CD8-positive, alpha-beta memory T cell (primary cell): ENCODE results near the gene CELF4. TPM values are rescaled to one million over a fixed set of nuclear protein-coding genes. Genes with fewer than 3 reads are reported as not detected.

ENCODE experiments used
- CTCF ChIA-PET: fragments of 350-600 bp; sonication (Branson Sonifier 250); formaldehyde crosslinking; loops from one replicate; lab custom pipeline; 2021; ENCODE audit warnings: antibody characterized with exemption; lab: Charles Lee
- POLR2A ChIA-PET: fragments of 350-600 bp; sonication (Branson Sonifier 250); formaldehyde crosslinking; loops from one replicate; lab custom pipeline; 2021; ENCODE audit warnings: antibody characterized with exemption; lab: Charles Lee
- DNase-seq, 5 donors: peaks; one replicate each; pipeline versions ENCODE4 v3.0.0 to v3.0.0-alpha.2; 2020 to 2022; ENCODE audit warnings: mixed read lengths in 1 of 5
- H3K27ac ChIP-seq: one replicate; pipeline ENCODE4 v1.7.0; 2013; ENCODE audit warnings: low read depth, mild to moderate bottlenecking, low read length, moderate library complexity
- H3K27me3 ChIP-seq: 2 replicates; pipeline ENCODE4 v1.7.0; 2013; ENCODE audit warnings: low read length, mild to moderate bottlenecking; ENCODE audit not compliant: insufficient read depth, poor library complexity, severe bottlenecking
- H3K36me3 ChIP-seq: 2 replicates; pipeline ENCODE4 v1.7.0; 2013; ENCODE audit warnings: mild to moderate bottlenecking, low read length, moderate library complexity; ENCODE audit not compliant: insufficient read depth
- H3K4me1 ChIP-seq: 2 replicates; pipeline ENCODE4 v1.7.0; 2013; ENCODE audit warnings: mild to moderate bottlenecking, low read length, moderate library complexity; ENCODE audit not compliant: insufficient read depth
- H3K4me3 ChIP-seq: 2 replicates; pipeline ENCODE4 v1.7.0; 2013; ENCODE audit warnings: mild to moderate bottlenecking, low read length
- H3K9me3 ChIP-seq: 2 replicates; pipeline ENCODE4 v1.7.0; 2013; ENCODE audit warnings: mild to moderate bottlenecking, low read length
- H3K27ac Mint-ChIP-seq, 8 donors: one replicate each; pipeline ENCODE4 v1.8.0; 2020 to 2021; ENCODE audit warnings: mixed read lengths in 8 of 8, mild to moderate bottlenecking in 6 of 8, inconsistent platforms in 3 of 8, moderate library complexity in 3 of 8
- H3K27me3 Mint-ChIP-seq, 2 donors: one replicate each; pipeline ENCODE4 v1.8.0; 2020 to 2021; ENCODE audit warnings: mixed read lengths in 2 of 2, mild to moderate bottlenecking in 1 of 2, moderate library complexity in 1 of 2
- H3K36me3 Mint-ChIP-seq, 3 donors: one replicate each; pipeline ENCODE4 v1.8.0; 2020 to 2021; ENCODE audit warnings: mixed read lengths in 3 of 3, inconsistent platforms in 1 of 3, mild to moderate bottlenecking in 1 of 3
- H3K4me1 Mint-ChIP-seq, 3 donors: one replicate each; pipeline ENCODE4 v1.8.0; 2020 to 2021; ENCODE audit warnings: mixed read lengths in 3 of 3, inconsistent platforms in 1 of 3, mild to moderate bottlenecking in 1 of 3
- H3K4me3 Mint-ChIP-seq, 7 donors: one replicate each; pipeline ENCODE4 v1.8.0; 2020 to 2021; ENCODE audit warnings: mixed read lengths in 7 of 7, mild to moderate bottlenecking in 6 of 7, moderate library complexity in 4 of 7, inconsistent platforms in 2 of 7
- H3K9me3 Mint-ChIP-seq, 5 donors: one replicate each; pipeline ENCODE4 v1.8.0; 2020 to 2022; ENCODE audit warnings: mixed read lengths in 5 of 5, mild to moderate bottlenecking in 3 of 5, moderate library complexity in 2 of 5, inconsistent platforms in 1 of 5
- polyA plus RNA-seq: library from polyadenylated mRNA; unstranded; fragments of 300-500 nt; fragmentation: Illumina TruSeq; gene quantifications from one replicate; pipeline ENCODE4 v1.2.3, GENCODE V29; 2021
- total RNA-seq, 2 experiments: library from RNA; stranded (reverse); gene quantifications; one replicate each; pipeline ENCODE4 v1.2.3, GENCODE V29; 2021

CELF4 gene
- total and polyA plus RNA-seq, 3 experiments from 2014 or later: not detected

GRCh38 chr18:37578886-37579513 lies 13.4 kb upstream of the CELF4 start:
- no peaks in the 10 kb centered on the region for H3K36me3 ChIP-seq
- ChIA-PET POLR2A (no interaction called here), CTCF (no interaction called here)
- peaks cover 0 to 2% (median 0%) of the 10 kb centered on the region in 5 donors for H3K9me3 Mint-ChIP-seq
- no peaks in the 10 kb centered on the region for H3K27me3 ChIP-seq
- no peak overlapping the region for H3K4me3 Mint-ChIP-seq
- peaks cover 0 to 3% (median 0%) of the 10 kb centered on the region in 3 donors for H3K4me1 Mint-ChIP-seq
- no peak overlapping the region for H3K27ac Mint-ChIP-seq
- H3K4me1 ChIP-seq: no peaks in the 10 kb centered on the region
- H3K27me3 Mint-ChIP-seq: peaks cover 4% of the 10 kb centered on the region in 2 donors
- H3K4me3 ChIP-seq: no peak overlapping the region
- DNase-seq: no peak
- no peaks in the 10 kb centered on the region for H3K9me3 ChIP-seq
- no peaks in the 10 kb centered on the region for H3K36me3 Mint-ChIP-seq
- H3K27ac ChIP-seq: no peak overlapping the region

DNA sequence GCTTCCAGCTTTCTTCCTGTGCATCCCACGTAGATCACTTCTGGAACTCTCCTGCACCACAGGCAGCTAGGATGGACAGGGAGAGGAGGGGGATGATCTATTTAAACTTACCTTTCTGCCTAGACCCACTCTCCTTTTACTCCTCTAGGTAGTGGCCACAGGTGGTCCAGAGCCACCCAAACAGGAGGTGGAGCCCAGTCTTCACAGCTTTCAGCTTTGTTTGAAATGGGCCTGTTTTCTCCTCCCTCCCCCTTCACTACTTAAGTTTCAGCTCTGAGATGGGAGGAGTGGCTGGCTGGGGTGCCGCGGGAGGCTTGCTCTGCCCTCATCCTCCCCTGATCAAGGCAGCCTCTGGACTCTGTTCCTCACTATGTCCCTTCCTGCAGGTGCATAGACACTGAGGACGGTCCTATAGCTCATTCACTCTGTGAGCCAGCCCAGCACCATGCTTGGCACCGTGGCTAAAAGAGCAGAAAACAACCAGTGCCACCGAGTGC lies 12.6 kb upstream of the CELF4 start:
- Histone ChIP-seq H3K27me3 (no peaks in the 10 kb centered on the region), H3K4me1 (no peaks in the 10 kb centered on the region), H3K27ac (no peak overlapping the region), H3K4me3 (no peak overlapping the region), H3K36me3 (no peaks in the 10 kb centered on the region), H3K9me3 (no peaks in the 10 kb centered on the region)
- Mint-ChIP-seq H3K27me3 (peaks cover 4% of the 10 kb centered on the region in 2 donors), H3K27ac (no peak overlapping the region), H3K9me3 (peaks cover 0 to 2% (median 0%) of the 10 kb centered on the region in 5 donors), H3K4me1 (peaks cover 0 to 3% (median 0%) of the 10 kb centered on the region in 3 donors), H3K4me3 (no peak overlapping the region), H3K36me3 (no peaks in the 10 kb centered on the region)
- POLR2A ChIA-PET: no interaction called here
- DNase-seq: no peak
- CTCF ChIA-PET: no interaction called here

DNA sequence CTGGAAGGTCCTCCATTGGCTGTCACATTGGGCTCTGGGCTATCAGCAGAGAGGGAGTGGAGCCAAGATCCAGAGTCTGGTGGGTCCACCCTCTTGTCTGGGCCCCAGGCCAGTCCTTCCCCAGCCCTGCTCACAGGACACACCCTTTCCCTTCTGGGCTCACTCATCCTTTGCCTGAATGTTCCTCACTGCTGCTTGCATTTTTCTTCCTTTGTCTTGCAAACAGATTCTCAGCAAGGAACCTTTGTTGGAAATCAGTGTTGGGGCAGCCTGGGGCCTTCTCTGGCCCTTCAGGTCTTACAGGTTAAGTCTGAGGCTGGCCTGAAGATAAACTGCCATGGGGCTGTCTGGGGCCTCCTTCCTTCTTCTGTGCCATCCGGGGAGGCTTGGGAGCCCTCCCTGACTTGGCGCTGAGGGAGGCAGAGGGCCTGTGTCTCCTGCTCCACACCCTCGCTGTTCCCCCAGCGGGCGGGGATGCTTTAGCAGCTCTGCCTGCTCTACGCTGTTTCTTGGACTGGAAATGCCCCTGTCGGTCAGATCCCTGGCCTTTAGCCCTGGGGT lies 11.5 kb upstream of the CELF4 start:
- peaks cover 0 to 2% (median 0%) of the 10 kb centered on the region in 5 donors for H3K9me3 Mint-ChIP-seq
- no peak overlapping the region for H3K27ac Mint-ChIP-seq
- Histone ChIP-seq H3K27me3 (no peaks in the 10 kb centered on the region), H3K4me1 (no peaks in the 10 kb centered on the region), H3K4me3 (no peak overlapping the region), H3K36me3 (no peaks in the 10 kb centered on the region), H3K9me3 (no peaks in the 10 kb centered on the region), H3K27ac (no peak overlapping the region)
- H3K4me3 Mint-ChIP-seq: no peak overlapping the region
- H3K36me3 Mint-ChIP-seq: no peaks in the 10 kb centered on the region
- peaks cover 0 to 3% (median 0%) of the 10 kb centered on the region in 3 donors for H3K4me1 Mint-ChIP-seq
- no peak for DNase-seq
- ChIA-PET CTCF (no interaction called here), POLR2A (no interaction called here)
- peaks cover 4 to 8% of the 10 kb centered on the region in 2 donors for H3K27me3 Mint-ChIP-seq

GRCh38 chr18:37575646-37576045 lies 10.0 kb upstream of the CELF4 start:
- ChIA-PET POLR2A (no interaction called here), CTCF (no interaction called here)
- Mint-ChIP-seq H3K36me3 (no peaks in the 10 kb centered on the region), H3K27me3 (peaks cover 9 to 16% of the 10 kb centered on the region in 2 donors), H3K4me1 (peaks cover 0 to 3% (median 0%) of the 10 kb centered on the region in 3 donors), H3K9me3 (no peaks in the 10 kb centered on the region), H3K4me3 (no peak overlapping the region), H3K27ac (no peak overlapping the region)
- Histone ChIP-seq H3K4me1 (no peaks in the 10 kb centered on the region), H3K36me3 (no peaks in the 10 kb centered on the region), H3K27ac (no peak overlapping the region), H3K4me3 (no peak overlapping the region), H3K27me3 (no peaks in the 10 kb centered on the region), H3K9me3 (no peaks in the 10 kb centered on the region)
- no peak for DNase-seq

GRCh38 chr18:37574113-37574512 lies 8.5 kb upstream of the CELF4 start:
- Histone ChIP-seq H3K4me3 (no peak overlapping the region), H3K27ac (no peak overlapping the region), H3K36me3 (no peaks in the 10 kb centered on the region), H3K27me3 (peaks cover 4% of the 10 kb centered on the region), H3K9me3 (no peaks in the 10 kb centered on the region), H3K4me1 (no peaks in the 10 kb centered on the region)
- DNase-seq: no peak
- Mint-ChIP-seq H3K36me3 (no peaks in the 10 kb centered on the region), H3K9me3 (peaks cover 0 to 5% (median 0%) of the 10 kb centered on the region in 5 donors), H3K27me3 (peaks cover 21 to 31% of the 10 kb centered on the region in 2 donors), H3K27ac (no peak overlapping the region), H3K4me3 (no peak overlapping the region), H3K4me1 (peaks cover 0 to 3% (median 0%) of the 10 kb centered on the region in 3 donors)
- ChIA-PET POLR2A (no interaction called here), CTCF (no interaction called here)

DNA sequence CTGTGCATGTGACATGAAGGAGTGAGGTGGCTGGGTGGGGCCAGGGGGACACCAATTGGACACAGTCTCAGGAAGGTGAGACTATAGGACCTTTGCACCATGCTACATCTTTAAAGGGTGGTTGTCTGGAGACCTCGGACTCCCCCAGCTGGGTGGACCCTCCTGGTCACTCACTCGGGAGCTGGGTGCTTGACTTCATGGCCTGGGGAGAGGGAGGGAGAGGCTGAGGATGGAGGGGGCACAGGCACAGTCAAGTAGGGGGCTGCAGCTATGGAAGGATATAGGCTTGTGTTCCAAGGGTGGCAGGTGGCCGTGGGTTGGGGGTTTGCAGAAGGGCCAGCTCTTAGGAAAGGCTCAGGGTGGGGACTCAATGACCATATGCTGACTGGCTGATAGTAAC lies 7.1 kb upstream of the CELF4 start:
- CTCF ChIA-PET: no interaction called here
- peaks cover 13% of the 10 kb centered on the region for H3K27me3 ChIP-seq
- Mint-ChIP-seq H3K4me1 (peaks cover 0 to 9% (median 7%) of the 10 kb centered on the region in 3 donors), H3K4me3 (no peak overlapping the region), H3K27ac (no peak overlapping the region), H3K36me3 (no peaks in the 10 kb centered on the region), H3K9me3 (peaks cover 0 to 8% (median 0%) of the 10 kb centered on the region in 5 donors), H3K27me3 (peaks cover 35 to 44% of the 10 kb centered on the region in 2 donors)
- POLR2A ChIA-PET: no interaction called here
- no peaks in the 10 kb centered on the region for H3K9me3 ChIP-seq
- DNase-seq: no peak
- no peak overlapping the region for H3K4me3 ChIP-seq
- no peaks in the 10 kb centered on the region for H3K36me3 ChIP-seq
- H3K4me1 ChIP-seq: no peaks in the 10 kb centered on the region
- no peak overlapping the region for H3K27ac ChIP-seq

DNA sequence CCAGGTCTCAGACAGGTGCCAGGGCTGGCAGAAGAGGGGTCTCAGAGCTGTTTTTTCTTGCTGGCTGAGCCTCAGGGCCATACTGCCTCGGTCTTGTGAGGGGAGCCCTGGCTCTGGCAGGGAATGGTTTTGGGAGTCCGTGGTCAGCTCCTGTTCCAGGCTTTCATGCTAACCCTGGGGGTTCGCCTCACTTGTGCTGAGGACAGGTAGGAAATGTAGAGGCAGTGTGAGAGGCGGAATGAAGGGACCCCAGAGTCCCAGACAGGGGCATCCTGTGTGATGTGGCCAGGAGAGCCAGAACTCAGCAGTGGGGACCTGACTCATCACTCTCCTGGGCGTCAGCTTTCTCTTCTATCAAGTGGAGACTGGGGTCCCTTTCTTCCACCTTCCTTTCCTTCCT lies 5.7 kb upstream of the CELF4 start:
- Mint-ChIP-seq H3K27me3 (peaks cover 41 to 51% of the 10 kb centered on the region in 2 donors), H3K4me1 (peaks cover 0 to 16% (median 12%) of the 10 kb centered on the region in 3 donors), H3K36me3 (no peaks in the 10 kb centered on the region), H3K4me3 (no peak overlapping the region), H3K9me3 (peaks cover 0 to 8% (median 0%) of the 10 kb centered on the region in 5 donors), H3K27ac (no peak overlapping the region)
- H3K9me3 ChIP-seq: no peaks in the 10 kb centered on the region
- H3K4me1 ChIP-seq: no peaks in the 10 kb centered on the region
- no peak overlapping the region for H3K4me3 ChIP-seq
- ChIA-PET POLR2A (no interaction called here), CTCF (no interaction called here)
- no peak for DNase-seq
- no peak overlapping the region for H3K27ac ChIP-seq
- H3K27me3 ChIP-seq: peaks cover 15% of the 10 kb centered on the region
- no peaks in the 10 kb centered on the region for H3K36me3 ChIP-seq

GRCh38 chr18:37570336-37570930 lies 4.8 kb upstream of the CELF4 start:
- POLR2A ChIA-PET: no interaction called here
- CTCF ChIA-PET: no interaction called here
- no peak overlapping the region for H3K4me3 Mint-ChIP-seq
- Histone ChIP-seq H3K4me3 (no peak overlapping the region), H3K4me1 (no peaks in the 10 kb centered on the region), H3K36me3 (no peaks in the 10 kb centered on the region), H3K27ac (no peak overlapping the region), H3K27me3 (peaks cover 15% of the 10 kb centered on the region), H3K9me3 (no peaks in the 10 kb centered on the region)
- H3K9me3 Mint-ChIP-seq: peaks cover 0 to 10% (median 0%) of the 10 kb centered on the region in 5 donors
- no peak for DNase-seq
- peaks cover 45 to 55% of the 10 kb centered on the region in 2 donors for H3K27me3 Mint-ChIP-seq
- H3K4me1 Mint-ChIP-seq: peaks cover 2 to 20% (median 14%) of the 10 kb centered on the region in 3 donors
- H3K36me3 Mint-ChIP-seq: no peaks in the 10 kb centered on the region
- H3K27ac Mint-ChIP-seq: no peak overlapping the region
